Kidney epithelial cell (primary cell): Measurements from ENCODE around the gene DUSP14. TPM values are rescaled to one million over a fixed set of nuclear protein-coding genes. Genes with fewer than 3 reads are reported as not detected.

Experiments used
- DNase-seq: peaks from one replicate; pipeline ENCODE4 v3.0.0-alpha.2; 2010; ENCODE audit warnings: low read depth
- H3K27me3 ChIP-seq: 2 replicates; pipeline ENCODE4 v1.6.0; 2011; ENCODE audit warnings: low read length; ENCODE audit not compliant: control insufficient read depth, insufficient read depth
- H3K36me3 ChIP-seq: 2 replicates; pipeline ENCODE4 v1.5.1; 2011; ENCODE audit warnings: low read length; ENCODE audit not compliant: control insufficient read depth, insufficient read depth
- H3K4me3 ChIP-seq: 2 replicates; pipeline ENCODE4 v1.5.1; 2011; ENCODE audit warnings: low read depth, mild to moderate bottlenecking, control low read depth, low read length
- CTCF ChIP-seq: IDR thresholded peaks from 2 replicates; pipeline ENCODE4 v1.5.1; 2011; ENCODE audit warnings: mild to moderate bottlenecking, moderate library complexity, low read length, control low read depth, inconsistent platforms; ENCODE audit not compliant: insufficient read depth, poor library complexity, severe bottlenecking
- total RNA-seq: library from RNA; depleted of rRNA; stranded (reverse); fragments of >200 nt; gene quantifications from 2 replicates; pipeline ENCODE4 v1.2.3, GENCODE V29; 2015

Gene DUSP14
- total RNA-seq, 1 donor from 2014 or later, result 45.5 TPM

GRCh38 chr17:37547986-37548385 is 58.3 kb downstream of the DUSP14 start:
- no peak for DNase-seq
- H3K27me3 ChIP-seq, result no peaks in the 10 kb centered on the region
- no peak overlapping the region for H3K4me3 ChIP-seq
- TF ChIP-seq CTCF, result no peak
- peaks cover under 1% of the 10 kb centered on the region for H3K36me3 ChIP-seq

GRCh38 chr17:37551788-37552187 is 62.1 kb downstream of the DUSP14 start:
- no peaks in the 10 kb centered on the region for H3K27me3 ChIP-seq
- H3K36me3 ChIP-seq, result peaks cover 2% of the 10 kb centered on the region
- no peak for DNase-seq
- H3K4me3 ChIP-seq, result no peak overlapping the region
- TF ChIP-seq CTCF, result no peak

GRCh38 chr17:37553401-37553966 is 63.8 kb downstream of the DUSP14 start:
- DNase-seq, result no peak
- H3K4me3 ChIP-seq, result no peak overlapping the region
- TF ChIP-seq CTCF, result no peak
- peaks cover 2% of the 10 kb centered on the region for H3K36me3 ChIP-seq
- no peaks in the 10 kb centered on the region for H3K27me3 ChIP-seq

GRCh38 chr17:37555386-37555785 is 65.7 kb downstream of the DUSP14 start:
- DNase-seq, result no peak
- Histone ChIP-seq H3K27me3 (no peaks in the 10 kb centered on the region), H3K36me3 (peaks cover 2% of the 10 kb centered on the region), H3K4me3 (no peak overlapping the region)
- no peak for TF ChIP-seq CTCF

GRCh38 chr17:37557482-37557881 is 67.8 kb downstream of the DUSP14 start:
- DNase-seq, result no peak
- Histone ChIP-seq H3K4me3 (no peak overlapping the region), H3K36me3 (peaks cover 2% of the 10 kb centered on the region), H3K27me3 (no peaks in the 10 kb centered on the region)
- no peak for TF ChIP-seq CTCF

GRCh38 chr17:37558299-37558698 is 68.6 kb downstream of the DUSP14 start:
- Histone ChIP-seq H3K36me3 (no peaks in the 10 kb centered on the region), H3K4me3 (no peak overlapping the region), H3K27me3 (no peaks in the 10 kb centered on the region)
- no peak for DNase-seq
- TF ChIP-seq CTCF, result no peak
